H9 (cell line): ENCODE data around the gene PPP1R14C. TPM values are rescaled to one million over a fixed set of nuclear protein-coding genes. Genes with fewer than 3 reads are reported as not detected.

ENCODE experiments used
- DNase-seq: peaks from one replicate; pipeline ENCODE4 v3.0.0-alpha.2; 2017
- H2AFZ ChIP-seq: one replicate; pipeline ENCODE4 v1.6.1; 2013; ENCODE audit warnings: mild to moderate bottlenecking, low read length, control low read depth, moderate library complexity
- H2AK5ac ChIP-seq: 2 replicates; pipeline ENCODE4 v1.6.1; 2013; ENCODE audit warnings: low read length, control low read depth, mixed read lengths; ENCODE audit not compliant: insufficient read length
- H2BK120ac ChIP-seq: one replicate; pipeline ENCODE4 v1.6.1; 2013; ENCODE audit warnings: low read depth, mild to moderate bottlenecking, low read length, control low read depth, inconsistent platforms; ENCODE audit not compliant: poor library complexity, severe bottlenecking
- H2BK12ac ChIP-seq: 2 replicates; pipeline ENCODE4 v1.6.1; 2013; ENCODE audit warnings: low read length, control low read depth, mixed read lengths, low read depth; ENCODE audit not compliant: insufficient read length
- H2BK15ac ChIP-seq: 2 replicates; pipeline ENCODE4 v1.6.1; 2013; ENCODE audit warnings: low read depth, low read length, control low read depth
- H2BK20ac ChIP-seq: one replicate; pipeline ENCODE4 v1.6.1; 2013; ENCODE audit warnings: low read depth, mild to moderate bottlenecking, low read length, control low read depth, inconsistent platforms; ENCODE audit not compliant: poor library complexity, severe bottlenecking
- H2BK5ac ChIP-seq: 2 replicates; pipeline ENCODE4 v1.6.1; 2013; ENCODE audit warnings: low read length, control low read depth, mixed read lengths; ENCODE audit not compliant: insufficient read length
- H3K14ac ChIP-seq: 2 replicates; pipeline ENCODE4 v1.6.1; 2013; ENCODE audit warnings: low read length, control low read depth; ENCODE audit not compliant: insufficient read depth
- H3K18ac ChIP-seq: 2 replicates; pipeline ENCODE4 v1.6.1; 2013; ENCODE audit warnings: low read depth, mild to moderate bottlenecking, mixed read lengths, low read length, control low read depth; ENCODE audit not compliant: insufficient read length
- H3K23ac ChIP-seq: 2 replicates; pipeline ENCODE4 v1.6.1; 2013; ENCODE audit warnings: low read length, control low read depth, mixed read lengths, low read depth; ENCODE audit not compliant: insufficient read length
- H3K23me2 ChIP-seq: 2 replicates; pipeline ENCODE4 v1.6.1; 2013; ENCODE audit warnings: low read depth, mild to moderate bottlenecking, mixed read lengths, low read length, control low read depth; ENCODE audit not compliant: insufficient read length, poor library complexity, severe bottlenecking
- H3K27ac ChIP-seq: 2 replicates; pipeline ENCODE4 v1.5.1; 2013; ENCODE audit warnings: low read length, control low read depth, mixed read lengths, low read depth; ENCODE audit not compliant: insufficient read length
- H3K27me3 ChIP-seq: 2 replicates; pipeline ENCODE4 v1.6.1; 2013; ENCODE audit warnings: low read length, control low read depth, inconsistent platforms; ENCODE audit not compliant: insufficient read depth
- H3K4ac ChIP-seq: 2 replicates; pipeline ENCODE4 v1.6.1; 2013; ENCODE audit warnings: low read depth, mild to moderate bottlenecking, control low read depth, inconsistent platforms, low read length, moderate library complexity
- H3K4me1 ChIP-seq: 2 replicates; pipeline ENCODE4 v1.6.1; 2013; ENCODE audit warnings: low read length, control low read depth, inconsistent platforms; ENCODE audit not compliant: insufficient read depth
- H3K4me2 ChIP-seq: 2 replicates; pipeline ENCODE4 v1.6.1; 2013; ENCODE audit warnings: low read length, control low read depth, mixed read lengths; ENCODE audit not compliant: insufficient read length, insufficient read depth
- H3K56ac ChIP-seq: 2 replicates; pipeline ENCODE4 v1.6.1; 2013; ENCODE audit warnings: low read depth, mild to moderate bottlenecking, mixed read lengths, low read length, control low read depth; ENCODE audit not compliant: insufficient read length
- H3K79me1 ChIP-seq: 2 replicates; pipeline ENCODE4 v1.6.1; 2013; ENCODE audit warnings: low read depth, mild to moderate bottlenecking, moderate library complexity, low read length, control low read depth, inconsistent platforms; ENCODE audit not compliant: insufficient read depth, poor library complexity, severe bottlenecking
- H3K79me2 ChIP-seq: 2 replicates; pipeline ENCODE4 v1.6.1; 2013; ENCODE audit warnings: low read length, control low read depth, inconsistent platforms; ENCODE audit not compliant: insufficient read depth
- H3K9ac ChIP-seq: 2 replicates; pipeline ENCODE4 v1.6.1; 2013; ENCODE audit warnings: low read length, control low read depth, mixed read lengths; ENCODE audit not compliant: insufficient read length; ENCODE audit errors: extremely low read depth
- H3K9me3 ChIP-seq: one replicate; pipeline ENCODE4 v1.6.1; 2013; ENCODE audit warnings: low read depth, low read length, inconsistent platforms; ENCODE audit not compliant: control insufficient read depth
- H3T11ph ChIP-seq: one replicate; pipeline ENCODE4 v1.6.1; 2013; ENCODE audit warnings: mild to moderate bottlenecking, low read length, control low read depth, inconsistent platforms
- H4K20me1 ChIP-seq: one replicate; pipeline ENCODE4 v1.6.1; 2013; ENCODE audit not compliant: control insufficient read depth, insufficient read length, insufficient read depth
- H4K5ac ChIP-seq: 2 replicates; pipeline ENCODE4 v1.6.1; 2013; ENCODE audit warnings: low read depth, mild to moderate bottlenecking, mixed read lengths, low read length, control low read depth; ENCODE audit not compliant: insufficient read length
- H4K8ac ChIP-seq: replicated peaks from 2 replicates; pipeline ENCODE4 v1.6.1; 2013; ENCODE audit warnings: low read length, control low read depth, mixed read lengths, low read depth; ENCODE audit not compliant: insufficient read length
- H4K91ac ChIP-seq: 2 replicates; pipeline ENCODE4 v1.6.1; 2013; ENCODE audit warnings: low read depth, mild to moderate bottlenecking, moderate library complexity, mixed read lengths, low read length, control low read depth; ENCODE audit not compliant: insufficient read length
- H3K27ac Mint-ChIP-seq, 3 experiments: 2 replicates in 2 of 3; 3 replicates in 1 of 3; pipeline ENCODE4 v1.8.0; 2020 to 2021; ENCODE audit warnings: mixed read lengths in 3 of 3, mild to moderate bottlenecking in 1 of 3, moderate library complexity in 1 of 3
- H3K27me3 Mint-ChIP-seq: 2 replicates; pipeline ENCODE4 v1.8.0; 2021; ENCODE audit warnings: low read depth, mild to moderate bottlenecking, moderate library complexity, mixed read lengths
- H3K36me3 Mint-ChIP-seq, 3 experiments: 2 replicates in 2 of 3; 3 replicates in 1 of 3; pipeline ENCODE4 v1.8.0; 2020 to 2021; ENCODE audit warnings: low read depth in 3 of 3, mixed read lengths in 3 of 3; ENCODE audit not compliant: insufficient read depth in 1 of 3
- H3K4me1 Mint-ChIP-seq, 2 experiments: 2 replicates each; pipeline ENCODE4 v1.8.0; 2020; ENCODE audit warnings: mixed read lengths in 2 of 2
- H3K4me3 Mint-ChIP-seq, 2 experiments: 2 replicates in 1 of 2; 3 replicates in 1 of 2; pipeline ENCODE4 v1.8.0; 2020 to 2021; ENCODE audit warnings: mild to moderate bottlenecking in 2 of 2, mixed read lengths in 2 of 2, moderate library complexity in 1 of 2
- H3K9me3 Mint-ChIP-seq, 2 experiments: 2 replicates in 1 of 2; 3 replicates in 1 of 2; pipeline ENCODE4 v1.8.0; 2020; ENCODE audit warnings: mild to moderate bottlenecking in 2 of 2, mixed read lengths in 2 of 2, moderate library complexity in 1 of 2
- WGBS: extraction: QIAGEN DNeasy Blood & Tissue Kit; methylation state at CpG from one replicate; pipeline ENCODE4 v1.1.7; 2013; ENCODE audit warnings: missing lambda C conversion rate, low lambda C conversion rate, mixed read lengths; ENCODE audit not compliant: insufficient read length; ENCODE audit errors: extremely low coverage; 5-methylcytosine and 5-hydroxymethylcytosine counted together
- total RNA-seq: library from RNA; stranded (reverse); gene quantifications from 2 replicates; pipeline ENCODE4 v1.2.1, GENCODE V29; 2021
- TF ChIP-seq, protein P1 (sequence below): fragments of 200-600 bp; sonication (generic); conservative IDR thresholded peaks from 3 replicates; pipeline ENCODE4 v1.8.0; 2021; ENCODE audit warnings: antibody characterized with exemption, mild to moderate bottlenecking

The PPP1R14C gene
- total RNA-seq, 1 experiment from 2014 or later, result 0.37 TPM

- Histone ChIP-seq H2BK12ac (no peak overlapping the region), H2BK15ac (no peak overlapping the region), H2BK120ac (no peak overlapping the region), H3T11ph (no peak overlapping the region), H2BK5ac (no peak overlapping the region), H3K23me2 (no peaks in the 10 kb centered on the region), H4K91ac (no peak overlapping the region), H3K4me1 (no peaks in the 10 kb centered on the region), H3K56ac (no peak overlapping the region), H3K18ac (no peak overlapping the region), H2BK20ac (no peak overlapping the region), H4K8ac (no peak overlapping the region), H4K5ac (no peak overlapping the region), H3K79me2 (no peaks in the 10 kb centered on the region), H3K9me3 (no peaks in the 10 kb centered on the region), H3K23ac (no peak overlapping the region), H3K14ac (no peak overlapping the region), H2AFZ (no peak overlapping the region), H3K4me2 (no peak overlapping the region), H3K79me1 (no peaks in the 10 kb centered on the region), H3K9ac (no peak overlapping the region), H3K27ac (no peak overlapping the region), H4K20me1 (no peaks in the 10 kb centered on the region), H3K4ac (no peak overlapping the region), H3K27me3 (no peaks in the 10 kb centered on the region), H2AK5ac (no peak overlapping the region)
- DNase-seq, result no peak
- H3K9me3 Mint-ChIP-seq, result no peaks in the 10 kb centered on the region
- H3K4me3 Mint-ChIP-seq, result no peak overlapping the region
- no peak overlapping the region; a peak in 1 of 7 replicates for H3K27ac Mint-ChIP-seq
- TF ChIP-seq, protein P1, sequence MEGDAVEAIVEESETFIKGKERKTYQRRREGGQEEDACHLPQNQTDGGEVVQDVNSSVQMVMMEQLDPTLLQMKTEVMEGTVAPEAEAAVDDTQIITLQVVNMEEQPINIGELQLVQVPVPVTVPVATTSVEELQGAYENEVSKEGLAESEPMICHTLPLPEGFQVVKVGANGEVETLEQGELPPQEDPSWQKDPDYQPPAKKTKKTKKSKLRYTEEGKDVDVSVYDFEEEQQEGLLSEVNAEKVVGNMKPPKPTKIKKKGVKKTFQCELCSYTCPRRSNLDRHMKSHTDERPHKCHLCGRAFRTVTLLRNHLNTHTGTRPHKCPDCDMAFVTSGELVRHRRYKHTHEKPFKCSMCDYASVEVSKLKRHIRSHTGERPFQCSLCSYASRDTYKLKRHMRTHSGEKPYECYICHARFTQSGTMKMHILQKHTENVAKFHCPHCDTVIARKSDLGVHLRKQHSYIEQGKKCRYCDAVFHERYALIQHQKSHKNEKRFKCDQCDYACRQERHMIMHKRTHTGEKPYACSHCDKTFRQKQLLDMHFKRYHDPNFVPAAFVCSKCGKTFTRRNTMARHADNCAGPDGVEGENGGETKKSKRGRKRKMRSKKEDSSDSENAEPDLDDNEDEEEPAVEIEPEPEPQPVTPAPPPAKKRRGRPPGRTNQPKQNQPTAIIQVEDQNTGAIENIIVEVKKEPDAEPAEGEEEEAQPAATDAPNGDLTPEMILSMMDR, result no peak
- H3K36me3 Mint-ChIP-seq, result no peaks in the 10 kb centered on the region
- peaks cover 23% of the 10 kb centered on the region for H3K27me3 Mint-ChIP-seq
- no CpG with 5 or more reads among the region's 2 CpGs for WGBS
- H3K4me1 Mint-ChIP-seq, result peaks cover 4 to 5% of the 10 kb centered on the region in 2 experiments; a peak in 3 of 4 replicates
These were observed 9.2 kb upstream of the PPP1R14C start for GRCh38 chr6:150133686-150134085.
